ENCODE measurements around the gene DYRK1A. TPM values are rescaled to one million over a fixed set of nuclear protein-coding genes. Genes with fewer than 3 reads are reported as not detected.

The DYRK1A gene
- total RNA-seq, 1 donor from 2014 or later: 83.5 TPM

- no peaks in the 10 kb centered on the region for H3K4me1 Mint-ChIP-seq (ENCODE audit: low read depth)
- no peak overlapping the region for H3K4me3 Mint-ChIP-seq (ENCODE audit: low read depth)
- no peak overlapping the region for H3K27ac Mint-ChIP-seq
- TF ChIP-seq CTCF (IDR thresholded peaks at IDR 0.05; ENCODE audit: unreplicated experiment): no peak
- no peak for DNase-seq (ENCODE audit: low spot score, unreplicated experiment)
- peaks cover 3% of the 10 kb centered on the region for H3K27me3 Mint-ChIP-seq
- peaks cover 1% of the 10 kb centered on the region for H3K9me3 Mint-ChIP-seq (ENCODE audit: low read depth)
- no peaks in the 10 kb centered on the region for H3K36me3 Mint-ChIP-seq (ENCODE audit: insufficient read depth)
Observed at GRCh38 chr21:37356706-37357105, 9.9 kb upstream of the DYRK1A start.

- TF ChIP-seq CTCF (IDR thresholded peaks at IDR 0.05; ENCODE audit: unreplicated experiment): no peak
- no peaks in the 10 kb centered on the region for H3K4me1 Mint-ChIP-seq (ENCODE audit: low read depth)
- no peak overlapping the region for H3K27ac Mint-ChIP-seq
- H3K9me3 Mint-ChIP-seq (ENCODE audit: low read depth): no peaks in the 10 kb centered on the region
- no peak for DNase-seq (ENCODE audit: low spot score, unreplicated experiment)
- H3K27me3 Mint-ChIP-seq: peaks cover 3% of the 10 kb centered on the region
- no peaks in the 10 kb centered on the region for H3K36me3 Mint-ChIP-seq (ENCODE audit: insufficient read depth)
- no peak overlapping the region for H3K4me3 Mint-ChIP-seq (ENCODE audit: low read depth)
Observed at GRCh38 chr21:37357691-37358090, 8.9 kb upstream of the DYRK1A start.

- no peak overlapping the region for H3K4me3 Mint-ChIP-seq (ENCODE audit: low read depth)
- H3K9me3 Mint-ChIP-seq (ENCODE audit: low read depth): no peaks in the 10 kb centered on the region
- no peaks in the 10 kb centered on the region for H3K36me3 Mint-ChIP-seq (ENCODE audit: insufficient read depth)
- peaks cover 3% of the 10 kb centered on the region for H3K27me3 Mint-ChIP-seq
- no peaks in the 10 kb centered on the region for H3K4me1 Mint-ChIP-seq (ENCODE audit: low read depth)
- TF ChIP-seq CTCF (IDR thresholded peaks at IDR 0.05; ENCODE audit: unreplicated experiment): no peak
- H3K27ac Mint-ChIP-seq: no peak overlapping the region
- no peak for DNase-seq (ENCODE audit: low spot score, unreplicated experiment)
Observed at GRCh38 chr21:37358397-37358796, 8.2 kb upstream of the DYRK1A start.

- Mint-ChIP-seq H3K36me3 (ENCODE audit: insufficient read depth) (no peaks in the 10 kb centered on the region), H3K27me3 (no peaks in the 10 kb centered on the region), H3K4me3 (ENCODE audit: low read depth) (no peak overlapping the region), H3K27ac (no peak overlapping the region), H3K9me3 (ENCODE audit: low read depth) (no peaks in the 10 kb centered on the region), H3K4me1 (ENCODE audit: low read depth) (peaks cover 12% of the 10 kb centered on the region)
- TF ChIP-seq CTCF (IDR thresholded peaks at IDR 0.05; ENCODE audit: unreplicated experiment): no peak
- no peak for DNase-seq (ENCODE audit: low spot score, unreplicated experiment)
Observed at GRCh38 chr21:37363936-37364335, 2.6 kb upstream of the DYRK1A start.

GRCh38 chr21:37364722-37365121, 1.9 kb upstream of the DYRK1A start:
- H3K4me3 Mint-ChIP-seq (ENCODE audit: low read depth): peak overlapping the region; percentile 96
- no peaks in the 10 kb centered on the region for H3K36me3 Mint-ChIP-seq (ENCODE audit: insufficient read depth)
- no peaks in the 10 kb centered on the region for H3K9me3 Mint-ChIP-seq (ENCODE audit: low read depth)
- TF ChIP-seq CTCF (IDR thresholded peaks at IDR 0.05; ENCODE audit: unreplicated experiment): no peak
- no peak for DNase-seq (ENCODE audit: low spot score, unreplicated experiment)
- H3K27ac Mint-ChIP-seq: peak overlapping the region; percentile 99
- no peaks in the 10 kb centered on the region for H3K27me3 Mint-ChIP-seq
- H3K4me1 Mint-ChIP-seq (ENCODE audit: low read depth): peaks cover 20% of the 10 kb centered on the region
